ENCODE measurements around the gene GNA12.

DNA sequence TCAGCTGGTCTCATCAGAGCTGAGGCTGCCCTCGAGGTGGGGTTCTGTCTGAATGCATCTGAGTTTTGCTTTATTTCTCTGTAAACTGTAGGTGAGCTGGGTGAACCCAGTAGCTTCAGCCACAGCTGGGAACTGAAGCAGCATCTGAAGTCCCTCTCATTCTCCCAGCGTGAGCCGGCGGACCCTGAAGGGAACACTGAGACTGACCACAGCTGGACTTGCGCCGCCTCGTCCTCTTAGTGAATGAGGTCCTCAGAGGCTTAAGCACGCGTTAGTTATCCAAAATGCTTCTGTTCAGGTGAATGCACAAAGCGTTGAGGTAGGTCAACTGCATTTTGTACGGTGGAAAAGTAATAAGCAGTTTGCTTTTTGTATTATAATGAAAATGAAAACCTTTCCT is 79.5 kb downstream of the GNA12 start:
- TF ChIP-seq, protein P1, sequence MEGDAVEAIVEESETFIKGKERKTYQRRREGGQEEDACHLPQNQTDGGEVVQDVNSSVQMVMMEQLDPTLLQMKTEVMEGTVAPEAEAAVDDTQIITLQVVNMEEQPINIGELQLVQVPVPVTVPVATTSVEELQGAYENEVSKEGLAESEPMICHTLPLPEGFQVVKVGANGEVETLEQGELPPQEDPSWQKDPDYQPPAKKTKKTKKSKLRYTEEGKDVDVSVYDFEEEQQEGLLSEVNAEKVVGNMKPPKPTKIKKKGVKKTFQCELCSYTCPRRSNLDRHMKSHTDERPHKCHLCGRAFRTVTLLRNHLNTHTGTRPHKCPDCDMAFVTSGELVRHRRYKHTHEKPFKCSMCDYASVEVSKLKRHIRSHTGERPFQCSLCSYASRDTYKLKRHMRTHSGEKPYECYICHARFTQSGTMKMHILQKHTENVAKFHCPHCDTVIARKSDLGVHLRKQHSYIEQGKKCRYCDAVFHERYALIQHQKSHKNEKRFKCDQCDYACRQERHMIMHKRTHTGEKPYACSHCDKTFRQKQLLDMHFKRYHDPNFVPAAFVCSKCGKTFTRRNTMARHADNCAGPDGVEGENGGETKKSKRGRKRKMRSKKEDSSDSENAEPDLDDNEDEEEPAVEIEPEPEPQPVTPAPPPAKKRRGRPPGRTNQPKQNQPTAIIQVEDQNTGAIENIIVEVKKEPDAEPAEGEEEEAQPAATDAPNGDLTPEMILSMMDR (IDR thresholded peaks at IDR 0.05; ENCODE audit: insufficient read depth, low read length, poor library complexity, severe bottlenecking), result no peak
- TF ChIP-seq EZH2phosphoT487 (conservative IDR thresholded peaks at IDR 0.05; ENCODE audit: low read length), result no peak

Measured in SU-DHL-6 (cell line).